HepG2 (cell line): Measurements from ENCODE around the gene ARHGAP33. TPM values are rescaled to one million over a fixed set of nuclear protein-coding genes. Genes with fewer than 3 reads are reported as not detected.

ENCODE experiments used
- ATAD3A ChIP-seq: sonication (generic); formaldehyde crosslinking; IDR thresholded peaks from 2 replicates; pipeline ENCODE4 v1.4.0; 2020; ENCODE audit warnings: missing genetic modification reagents
- ATF7-NPFF ChIP-seq: sonication (generic); formaldehyde crosslinking; IDR thresholded peaks from 2 replicates; pipeline ENCODE4 v1.8.1; 2023; ENCODE audit warnings: mild to moderate bottlenecking, low read depth, missing genetic modification reagents, moderate library complexity
- FOXO1 ChIP-seq: sonication (generic); formaldehyde crosslinking; IDR thresholded peaks from 2 replicates; pipeline ENCODE4 v1.4.0; 2020; ENCODE audit warnings: missing genetic modification reagents
- MAZ ChIP-seq, 2 experiments: sonication (generic) in 1 of 2; formaldehyde crosslinking in 1 of 2; IDR thresholded peaks; 2 replicates each; pipeline versions ENCODE4 v1.5.0 to v1.6.1; 2012 to 2020; ENCODE audit warnings: low read depth in 2 of 2, mild to moderate bottlenecking in 2 of 2, borderline replicate concordance in 1 of 2, improper control_type of control experiment in 1 of 2, low read length in 1 of 2, missing genetic modification reagents in 1 of 2, moderate library complexity in 1 of 2
- NAIF1 ChIP-seq: sonication (generic); formaldehyde crosslinking; IDR thresholded peaks from 2 replicates; pipeline ENCODE4 v1.5.0; 2020; ENCODE audit warnings: mild to moderate bottlenecking, missing genetic modification reagents, borderline replicate concordance
- NFE2 ChIP-seq: sonication (generic); formaldehyde crosslinking; IDR thresholded peaks from 2 replicates; pipeline ENCODE4 v1.4.0; 2020; ENCODE audit warnings: missing genetic modification reagents
- NR3C1 ChIP-seq: sonication (generic); formaldehyde crosslinking; IDR thresholded peaks from 2 replicates; pipeline ENCODE4 v1.4.0; 2020; ENCODE audit warnings: missing genetic modification reagents
- RBAK ChIP-seq: sonication (generic); formaldehyde crosslinking; IDR thresholded peaks from 2 replicates; pipeline ENCODE4 v1.5.1; 2020; ENCODE audit warnings: mild to moderate bottlenecking, missing genetic modification reagents
- RCOR2 ChIP-seq: IDR thresholded peaks from 2 replicates; pipeline ENCODE4 v1.6.1; 2016; ENCODE audit warnings: missing biosample characterization, missing genetic modification reagents
- SKI ChIP-seq: fragments of 450-650 bp; IDR thresholded peaks from one replicate; pipeline ENCODE4 v1.6.1; 2018; ENCODE audit warnings: mild to moderate bottlenecking; ENCODE audit not compliant: partially characterized antibody
- SP1 ChIP-seq, 2 experiments: fragments of 450-650 bp in 1 of 2; sonication (generic) in 1 of 2; formaldehyde crosslinking in 1 of 2; IDR thresholded peaks; 2 replicates each; pipeline versions ENCODE4 v1.4.0 to v1.6.1; 2016 to 2020; ENCODE audit warnings: missing genetic modification reagents in 1 of 2
- TOE1 ChIP-seq: sonication (generic); formaldehyde crosslinking; IDR thresholded peaks from 2 replicates; pipeline ENCODE4 v1.4.0; 2020; ENCODE audit warnings: mild to moderate bottlenecking, missing genetic modification reagents
- U2AF2 ChIP-seq: fragments of 200-400 bp; formaldehyde crosslinking; IDR thresholded peaks from 2 replicates; pipeline ENCODE4 v1.6.1; 2017; ENCODE audit warnings: low read depth, mild to moderate bottlenecking, low read length
- XRCC5 ChIP-seq: fragments of 200-400 bp; formaldehyde crosslinking; optimal IDR thresholded peaks from 2 replicates; pipeline ENCODE3; 2017; ENCODE audit warnings: mild to moderate bottlenecking, low read length
- ZFAT ChIP-seq: sonication (generic); formaldehyde crosslinking; conservative IDR thresholded peaks from 2 replicates; pipeline ENCODE4 v1.8.1; 2023; ENCODE audit warnings: missing genetic modification reagents, inconsistent platforms
- ZFP82 ChIP-seq: sonication (generic); formaldehyde crosslinking; IDR thresholded peaks from 2 replicates; pipeline ENCODE4 v1.5.1; 2020; ENCODE audit warnings: mild to moderate bottlenecking, missing genetic modification reagents, borderline replicate concordance
- ZFX ChIP-seq: sonication (generic); formaldehyde crosslinking; IDR thresholded peaks from 2 replicates; pipeline ENCODE4 v1.4.0; 2020; ENCODE audit warnings: mild to moderate bottlenecking, low read depth, missing genetic modification reagents, moderate library complexity
- ZMYM2 ChIP-seq: sonication (generic); formaldehyde crosslinking; IDR thresholded peaks from 2 replicates; pipeline ENCODE4 v1.8.0; 2022; ENCODE audit warnings: mild to moderate bottlenecking, missing genetic modification reagents
- ZNF205 ChIP-seq: IDR thresholded peaks from 2 replicates; pipeline ENCODE4 v1.6.1; 2018; ENCODE audit warnings: missing biosample characterization, missing genetic modification reagents
- ZNF224 ChIP-seq: sonication (generic); formaldehyde crosslinking; IDR thresholded peaks from 2 replicates; pipeline ENCODE4 v1.5.0; 2020; ENCODE audit warnings: mild to moderate bottlenecking, missing genetic modification reagents
- ZNF768 ChIP-seq: sonication (generic); formaldehyde crosslinking; IDR thresholded peaks from 2 replicates; pipeline ENCODE4 v1.4.0; 2020; ENCODE audit warnings: missing genetic modification reagents
- ZNF878 ChIP-seq: sonication (generic); formaldehyde crosslinking; IDR thresholded peaks from 2 replicates; pipeline ENCODE4 v1.8.1; 2023; ENCODE audit warnings: mild to moderate bottlenecking, missing genetic modification reagents, moderate library complexity
- polyA plus RNA-seq, 8 experiments: library from polyadenylated mRNA; depleted of rRNA in 3 of 8; stranded (reverse) in 7 of 8; unstranded in 1 of 8; fragments of >200 nt; fragmentation: Illumina TruSeq in 4 of 8; extraction: Trizol in 4 of 8; gene quantifications; 2 replicates each; pipeline versions ENCODE4 v1.2.1 to v1.2.3, GENCODE V29; 2011 to 2016; ENCODE audit warnings: low read depth in 4 of 8, missing spikeins in 1 of 8, mixed read lengths in 1 of 8; ENCODE audit not compliant: insufficient read depth in 1 of 8
- total RNA-seq, 5 experiments: library from RNA; depleted of rRNA; stranded (reverse); fragments of >200 nt; fragmentation: Illumina TruSeq; extraction: Trizol; gene quantifications; 2 replicates each; pipeline ENCODE4 v1.2.3, GENCODE V29; 2016; ENCODE audit warnings: low read depth in 1 of 5
- TF ChIP-seq, protein P1 (sequence below): sonication (generic); formaldehyde crosslinking; IDR thresholded peaks from 2 replicates; pipeline ENCODE4 v1.4.0; 2020; ENCODE audit warnings: mild to moderate bottlenecking, missing genetic modification reagents
- TF ChIP-seq, protein P2 (sequence below): sonication (generic); formaldehyde crosslinking; IDR thresholded peaks from 2 replicates; pipeline ENCODE4 v1.4.0; 2020; ENCODE audit warnings: mild to moderate bottlenecking, missing genetic modification reagents
- TF ChIP-seq, protein P3 (sequence below): sonication (generic); formaldehyde crosslinking; IDR thresholded peaks from 2 replicates; pipeline ENCODE4 v1.8.1; 2023; ENCODE audit warnings: missing genetic modification reagents, mild to moderate bottlenecking, borderline replicate concordance
- TF ChIP-seq, protein P4 (sequence below): sonication (generic); formaldehyde crosslinking; IDR thresholded peaks from 2 replicates; pipeline ENCODE4 v1.4.0; 2020; ENCODE audit warnings: missing genetic modification reagents

ARHGAP33 gene
- total and polyA plus RNA-seq, 2 of the 13 experiments (the other 11 are each of a cell fraction or from before 2014, with no cell fraction given), result 1.3 to 2.7 TPM

DNA sequence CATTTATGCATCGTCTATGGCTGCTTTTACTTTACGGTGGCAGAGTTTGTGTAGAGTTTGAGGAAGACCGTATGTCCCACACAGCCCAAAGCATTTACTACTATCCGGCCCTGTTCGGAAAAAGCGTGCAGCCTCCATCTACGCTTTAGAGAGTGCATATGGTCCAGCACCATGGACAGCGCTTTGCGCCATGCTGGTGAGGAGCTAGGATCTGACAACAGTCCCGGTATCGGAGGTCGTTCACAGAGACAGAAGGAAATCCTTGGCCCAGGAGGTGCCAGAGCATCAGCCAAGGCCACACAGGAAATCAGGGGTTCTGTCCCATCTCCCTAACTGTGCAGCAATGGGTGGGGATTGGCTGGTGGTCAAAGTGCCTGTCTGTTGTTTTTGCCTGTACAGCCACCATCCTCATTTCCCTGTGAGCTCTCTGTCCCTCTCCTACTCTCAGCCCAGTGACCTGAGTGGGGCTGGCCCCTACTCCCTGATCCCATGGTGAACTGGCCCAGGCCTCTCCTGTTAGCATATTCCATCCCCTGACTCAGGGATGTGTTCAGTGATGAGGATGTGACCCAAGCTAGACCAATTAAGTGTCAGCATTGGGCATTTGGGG lies 53.4 kb downstream of the ARHGAP33 start (continued):
- TF ChIP-seq RCOR2 (no peak), NFE2 (CRISPR knock-in tag) (peak; percentile 45; the same call in 1 of the 2 replicates), ZFAT (CRISPR knock-in tag) (no peak), ZMYM2 (CRISPR knock-in tag) (no peak), TOE1 (CRISPR knock-in tag) (no peak), FOXO1 (CRISPR knock-in tag) (peak; percentile 57; the same call in 1 of the 2 replicates), U2AF2 (no peak), ATF7-NPFF (CRISPR knock-in tag) (peak; percentile 61; the same call in 1 of the 2 replicates), NAIF1 (CRISPR knock-in tag) (no peak; the same call in 1 of the 2 replicates), NR3C1 (0 out of 2 replicates have a peak, but pooled peaks have one; percentile 67), SP1 (IDR thresholded peaks at IDR 0.05) (no peak), SP1 (CRISPR knock-in tag; IDR thresholded peaks at IDR 0.05) (peak; percentile 53), ZFX (peak; percentile 29; the same call in 1 of the 2 replicates), MAZ (IDR thresholded peaks at IDR 0.05; ENCODE audit: borderline replicate concordance, low read depth, low read length) (no peak), MAZ (CRISPR knock-in tag; IDR thresholded peaks at IDR 0.05; ENCODE audit: low read depth) (0 out of 2 replicates have a peak, but pooled peaks have one; percentile 54), ZNF768 (CRISPR knock-in tag) (no peak), ZNF878 (peak; percentile 64; the same call in 1 of the 2 replicates), SKI (no peak), ZNF224 (CRISPR knock-in tag) (peak; percentile 77; the same call in 1 of the 2 replicates), XRCC5 (peak; percentile 79), RBAK (CRISPR knock-in tag) (no peak), ATAD3A (CRISPR knock-in tag) (peak; percentile 93; the same call in 1 of the 2 replicates), ZFP82 (peak; percentile 76; the same call in 1 of the 2 replicates), ZNF205 (CRISPR knock-in tag) (peak; percentile 92)
- TF ChIP-seq, protein P1, sequence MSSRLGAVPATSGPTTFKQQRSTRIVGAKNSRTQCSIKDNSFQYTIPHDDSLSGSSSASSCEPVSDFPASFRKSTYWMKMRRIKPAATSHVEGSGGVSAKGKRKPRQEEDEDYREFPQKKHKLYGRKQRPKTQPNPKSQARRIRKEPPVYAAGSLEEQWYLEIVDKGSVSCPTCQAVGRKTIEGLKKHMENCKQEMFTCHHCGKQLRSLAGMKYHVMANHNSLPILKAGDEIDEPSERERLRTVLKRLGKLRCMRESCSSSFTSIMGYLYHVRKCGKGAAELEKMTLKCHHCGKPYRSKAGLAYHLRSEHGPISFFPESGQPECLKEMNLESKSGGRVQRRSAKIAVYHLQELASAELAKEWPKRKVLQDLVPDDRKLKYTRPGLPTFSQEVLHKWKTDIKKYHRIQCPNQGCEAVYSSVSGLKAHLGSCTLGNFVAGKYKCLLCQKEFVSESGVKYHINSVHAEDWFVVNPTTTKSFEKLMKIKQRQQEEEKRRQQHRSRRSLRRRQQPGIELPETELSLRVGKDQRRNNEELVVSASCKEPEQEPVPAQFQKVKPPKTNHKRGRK, result no peak
- TF ChIP-seq, protein P2, sequence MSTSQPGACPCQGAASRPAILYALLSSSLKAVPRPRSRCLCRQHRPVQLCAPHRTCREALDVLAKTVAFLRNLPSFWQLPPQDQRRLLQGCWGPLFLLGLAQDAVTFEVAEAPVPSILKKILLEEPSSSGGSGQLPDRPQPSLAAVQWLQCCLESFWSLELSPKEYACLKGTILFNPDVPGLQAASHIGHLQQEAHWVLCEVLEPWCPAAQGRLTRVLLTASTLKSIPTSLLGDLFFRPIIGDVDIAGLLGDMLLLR (CRISPR knock-in tag), result peak; percentile 92; the same call in 1 of the 2 replicates
- TF ChIP-seq, protein P3, sequence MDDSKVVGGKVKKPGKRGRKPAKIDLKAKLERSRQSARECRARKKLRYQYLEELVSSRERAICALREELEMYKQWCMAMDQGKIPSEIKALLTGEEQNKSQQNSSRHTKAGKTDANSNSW (CRISPR knock-in tag), result 0 out of 2 replicates have a peak, but pooled peaks have one; percentile 63
- TF ChIP-seq, protein P4, sequence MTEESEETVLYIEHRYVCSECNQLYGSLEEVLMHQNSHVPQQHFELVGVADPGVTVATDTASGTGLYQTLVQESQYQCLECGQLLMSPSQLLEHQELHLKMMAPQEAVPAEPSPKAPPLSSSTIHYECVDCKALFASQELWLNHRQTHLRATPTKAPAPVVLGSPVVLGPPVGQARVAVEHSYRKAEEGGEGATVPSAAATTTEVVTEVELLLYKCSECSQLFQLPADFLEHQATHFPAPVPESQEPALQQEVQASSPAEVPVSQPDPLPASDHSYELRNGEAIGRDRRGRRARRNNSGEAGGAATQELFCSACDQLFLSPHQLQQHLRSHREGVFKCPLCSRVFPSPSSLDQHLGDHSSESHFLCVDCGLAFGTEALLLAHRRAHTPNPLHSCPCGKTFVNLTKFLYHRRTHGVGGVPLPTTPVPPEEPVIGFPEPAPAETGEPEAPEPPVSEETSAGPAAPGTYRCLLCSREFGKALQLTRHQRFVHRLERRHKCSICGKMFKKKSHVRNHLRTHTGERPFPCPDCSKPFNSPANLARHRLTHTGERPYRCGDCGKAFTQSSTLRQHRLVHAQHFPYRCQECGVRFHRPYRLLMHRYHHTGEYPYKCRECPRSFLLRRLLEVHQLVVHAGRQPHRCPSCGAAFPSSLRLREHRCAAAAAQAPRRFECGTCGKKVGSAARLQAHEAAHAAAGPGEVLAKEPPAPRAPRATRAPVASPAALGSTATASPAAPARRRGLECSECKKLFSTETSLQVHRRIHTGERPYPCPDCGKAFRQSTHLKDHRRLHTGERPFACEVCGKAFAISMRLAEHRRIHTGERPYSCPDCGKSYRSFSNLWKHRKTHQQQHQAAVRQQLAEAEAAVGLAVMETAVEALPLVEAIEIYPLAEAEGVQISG (CRISPR knock-in tag), result peak; percentile 85
